Bronchus fibroblast of lung (primary cell): ENCODE measurements around the gene WT1. TPM values are rescaled to one million over a fixed set of nuclear protein-coding genes. Genes with fewer than 3 reads are reported as not detected.

Experiments
- total RNA-seq: library from RNA; depleted of rRNA; stranded (reverse); fragments of >200 nt; gene quantifications from 2 replicates; pipeline ENCODE4 v1.2.3, GENCODE V29; 2015

The WT1 gene
- total RNA-seq = 0.17 and 0.45 TPM in 2 replicates

DNA sequence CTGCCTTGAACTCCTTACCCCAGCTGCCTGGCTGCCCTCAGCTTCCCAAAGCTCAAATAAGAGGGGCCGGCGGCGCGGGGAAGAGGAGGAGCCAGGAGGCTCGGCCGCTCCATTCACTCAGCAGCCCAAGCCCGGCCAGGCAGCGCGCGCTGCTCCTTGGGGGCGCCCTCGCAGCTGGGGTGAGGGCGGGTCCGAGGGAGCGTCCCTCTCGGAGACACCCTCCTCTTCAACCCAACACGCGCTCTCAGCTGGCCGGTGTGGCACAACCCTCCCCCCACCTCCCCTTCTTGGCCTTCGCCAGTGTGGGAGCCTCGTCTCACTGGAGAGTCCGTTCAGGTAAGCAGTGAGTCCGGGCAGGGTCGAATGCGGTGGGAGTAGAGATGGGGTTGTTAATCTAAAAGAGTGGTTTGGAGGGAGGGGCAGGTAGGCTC, at the start of gene WT1:
WT1 (minus strand) TSS at position 29 of the 431 bp plus-strand sequence.

Other genes starting within 250 kb of the WT1 start
- gene EIF3M, start 148.3 kb upstream of the WT1 start, total RNA-seq = 494 and 579 TPM in 2 replicates